ENCODE measurements around the gene GNGT1. TPM values are rescaled to one million over a fixed set of nuclear protein-coding genes. Genes with fewer than 3 reads are reported as not detected.

Gene GNGT1
- total RNA-seq, 1 experiment from 2014 or later: 0.20 TPM

- no peak for TF ChIP-seq CTCF (conservative IDR thresholded peaks at IDR 0.05)
- H3K56ac ChIP-seq (ENCODE audit: insufficient read length, low read depth, low read length): no peak overlapping the region
- H2AK5ac ChIP-seq (ENCODE audit: insufficient read length, low read length): no peak overlapping the region
- H3K27me3 Mint-ChIP-seq (ENCODE audit: low read depth): no peaks in the 10 kb centered on the region
- H3K9me3 Mint-ChIP-seq: peaks cover 20 to 27% of the 10 kb centered on the region in 2 experiments
- H3K9me3 ChIP-seq (ENCODE audit: control insufficient read depth, low read depth, low read length): peaks cover 8% of the 10 kb centered on the region
- no peak overlapping the region for H3K4me3 Mint-ChIP-seq
- no peak overlapping the region for H2AFZ ChIP-seq (ENCODE audit: low read length)
- no peak overlapping the region for H3K9ac ChIP-seq (ENCODE audit: extremely low read depth, insufficient read length, low read length)
- H3K27ac Mint-ChIP-seq: no peak overlapping the region; a peak in 1 of 7 replicates
- no peak overlapping the region for H2BK5ac ChIP-seq (ENCODE audit: insufficient read length, low read length)
- no peak overlapping the region for H3K27ac ChIP-seq (ENCODE audit: insufficient read length, low read depth, low read length)
- no peak overlapping the region for H3T11ph ChIP-seq (ENCODE audit: low read length)
- no peak overlapping the region for H4K8ac ChIP-seq (replicated peaks; ENCODE audit: insufficient read length, low read depth, low read length)
- no peak overlapping the region for H2BK20ac ChIP-seq (ENCODE audit: low read depth, low read length, poor library complexity, severe bottlenecking)
- H3K4ac ChIP-seq (ENCODE audit: low read depth, low read length): no peak overlapping the region
- no peak overlapping the region for H3K18ac ChIP-seq (ENCODE audit: insufficient read length, low read depth, low read length)
- H3K23me2 ChIP-seq (ENCODE audit: insufficient read length, low read depth, low read length, poor library complexity, severe bottlenecking): no peaks in the 10 kb centered on the region
- DNase-seq: no peak
- no peaks in the 10 kb centered on the region for H3K79me1 ChIP-seq (ENCODE audit: insufficient read depth, low read depth, low read length, poor library complexity, severe bottlenecking)
- H2BK15ac ChIP-seq (ENCODE audit: low read depth, low read length): no peak overlapping the region
- H3K27me3 ChIP-seq (ENCODE audit: insufficient read depth, low read length): no peaks in the 10 kb centered on the region
- no peaks in the 10 kb centered on the region for H3K79me2 ChIP-seq (ENCODE audit: insufficient read depth, low read length)
- H4K20me1 ChIP-seq (ENCODE audit: control insufficient read depth, insufficient read depth, insufficient read length): no peaks in the 10 kb centered on the region
- H3K4me1 ChIP-seq (ENCODE audit: insufficient read depth, low read length): no peaks in the 10 kb centered on the region
- no CpG with 5 or more reads among the region's 3 CpGs for WGBS (ENCODE audit: extremely low coverage, insufficient read length, low lambda C conversion rate)
- peaks cover 7 to 8% of the 10 kb centered on the region in 2 experiments for H3K4me1 Mint-ChIP-seq
- H2BK120ac ChIP-seq (ENCODE audit: low read depth, low read length, poor library complexity, severe bottlenecking): no peak overlapping the region
- no peak overlapping the region for H2BK12ac ChIP-seq (ENCODE audit: insufficient read length, low read depth, low read length)
- H3K14ac ChIP-seq (ENCODE audit: insufficient read depth, low read length): no peak overlapping the region
- no peak overlapping the region for H4K91ac ChIP-seq (ENCODE audit: insufficient read length, low read depth, low read length)
- no peak overlapping the region for H3K4me2 ChIP-seq (ENCODE audit: insufficient read depth, insufficient read length, low read length)
- H3K23ac ChIP-seq (ENCODE audit: insufficient read length, low read depth, low read length): no peak overlapping the region
- peaks cover 17 to 23% (median 21%) of the 10 kb centered on the region in 3 experiments for H3K36me3 Mint-ChIP-seq (ENCODE audit: insufficient read depth in 1 of 3, low read depth in 3 of 3)
- H4K5ac ChIP-seq (ENCODE audit: insufficient read length, low read depth, low read length): no peak overlapping the region
These were observed 28.6 kb upstream of the GNGT1 start for GRCh38 chr7:93877742-93878141.

All from H9 (cell line).